AG09309 (cell line): ENCODE measurements around the gene MSI1.

Experiments used
- DNase-seq: peaks from one replicate; pipeline ENCODE4 v3.0.0-alpha.2; 2010; ENCODE audit warnings: low read depth
- H3K4me3 ChIP-seq: 2 replicates; pipeline ENCODE4 v1.5.1; 2011; ENCODE audit warnings: mild to moderate bottlenecking, low read depth, low read length, moderate library complexity; ENCODE audit not compliant: control insufficient read depth
- TF ChIP-seq, protein P1 (sequence below): IDR thresholded peaks from 2 replicates; pipeline ENCODE4 v1.5.1; 2011; ENCODE audit warnings: mild to moderate bottlenecking, low read depth, low read length, inconsistent platforms; ENCODE audit not compliant: insufficient read depth, control insufficient read depth; ENCODE audit errors: missing control alignments

MSI1 gene

DNA sequence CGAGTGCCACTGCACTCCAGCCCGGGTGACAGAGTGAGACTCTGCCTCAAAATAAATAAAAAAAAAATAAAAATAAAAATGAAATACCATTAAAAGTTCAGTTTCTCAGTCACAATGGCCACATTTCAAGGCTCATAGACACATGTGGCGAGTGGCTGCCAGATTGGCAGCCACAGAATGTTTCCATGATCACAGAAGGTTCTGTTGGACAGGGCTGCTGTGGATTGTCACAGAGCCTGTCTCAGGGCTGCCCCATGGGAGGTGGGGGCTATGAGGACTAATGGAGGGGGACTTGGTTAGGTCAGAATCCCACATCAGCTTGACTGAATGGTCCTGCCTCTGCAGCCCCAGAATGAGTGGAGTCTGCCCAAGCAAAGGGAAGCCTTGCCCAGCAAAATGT lies 37.6 kb downstream of the MSI1 start:
- no peak overlapping the region for H3K4me3 ChIP-seq
- DNase-seq, result no peak
- TF ChIP-seq, protein P1, sequence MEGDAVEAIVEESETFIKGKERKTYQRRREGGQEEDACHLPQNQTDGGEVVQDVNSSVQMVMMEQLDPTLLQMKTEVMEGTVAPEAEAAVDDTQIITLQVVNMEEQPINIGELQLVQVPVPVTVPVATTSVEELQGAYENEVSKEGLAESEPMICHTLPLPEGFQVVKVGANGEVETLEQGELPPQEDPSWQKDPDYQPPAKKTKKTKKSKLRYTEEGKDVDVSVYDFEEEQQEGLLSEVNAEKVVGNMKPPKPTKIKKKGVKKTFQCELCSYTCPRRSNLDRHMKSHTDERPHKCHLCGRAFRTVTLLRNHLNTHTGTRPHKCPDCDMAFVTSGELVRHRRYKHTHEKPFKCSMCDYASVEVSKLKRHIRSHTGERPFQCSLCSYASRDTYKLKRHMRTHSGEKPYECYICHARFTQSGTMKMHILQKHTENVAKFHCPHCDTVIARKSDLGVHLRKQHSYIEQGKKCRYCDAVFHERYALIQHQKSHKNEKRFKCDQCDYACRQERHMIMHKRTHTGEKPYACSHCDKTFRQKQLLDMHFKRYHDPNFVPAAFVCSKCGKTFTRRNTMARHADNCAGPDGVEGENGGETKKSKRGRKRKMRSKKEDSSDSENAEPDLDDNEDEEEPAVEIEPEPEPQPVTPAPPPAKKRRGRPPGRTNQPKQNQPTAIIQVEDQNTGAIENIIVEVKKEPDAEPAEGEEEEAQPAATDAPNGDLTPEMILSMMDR, result no peak

DNA sequence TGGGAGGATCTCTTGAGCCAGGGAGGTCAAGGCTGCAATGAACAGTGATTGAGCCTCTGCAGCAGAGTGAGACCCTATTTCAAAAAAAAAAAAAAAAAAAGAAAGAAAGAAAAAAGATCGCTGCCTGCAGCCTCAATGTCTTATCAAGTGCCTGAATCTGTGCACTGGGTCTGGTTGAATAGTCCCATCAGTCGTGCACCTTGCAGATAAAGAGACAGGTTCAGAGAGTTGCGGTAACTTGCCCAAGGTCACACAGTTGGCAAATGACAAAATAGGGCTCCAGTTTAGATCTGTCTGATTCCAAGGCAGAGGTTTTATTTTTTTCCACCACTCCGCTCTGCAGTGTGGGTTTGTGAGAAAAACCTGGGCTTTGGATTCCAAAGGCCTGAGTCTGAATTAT lies 40.7 kb downstream of the MSI1 start:
- no peak for DNase-seq
- TF ChIP-seq, protein P1, result no peak
- no peak overlapping the region for H3K4me3 ChIP-seq

DNA sequence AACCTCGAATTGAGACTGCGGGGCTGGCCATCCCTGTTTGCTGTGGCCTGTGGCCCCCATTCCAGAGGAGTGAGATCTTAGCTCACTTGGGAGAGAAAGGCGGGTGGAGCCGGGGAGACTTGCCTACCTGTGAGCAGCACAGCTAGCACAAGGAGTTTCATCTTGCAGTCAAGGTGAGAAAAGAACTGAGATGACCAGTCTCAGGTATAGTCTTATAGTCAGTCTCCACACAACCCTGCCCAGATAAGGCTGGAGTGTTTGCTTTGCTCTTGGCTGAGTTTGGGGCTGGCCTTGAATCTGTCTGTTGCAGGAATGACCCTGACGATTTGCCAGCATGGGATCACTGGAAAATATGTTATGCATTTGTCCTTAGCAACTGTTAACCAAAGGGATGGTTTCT lies 41.4 kb downstream of the MSI1 start, which contains the start of gene PLA2G1B:
Gene PLA2G1B (minus strand): TSS at position 187 of the 400 bp plus-strand sequence. CDS start 26 bp downstream, at position 161.
- TF ChIP-seq, protein P1, result no peak
- no peak within 1 kb of the TSS for H3K4me3 ChIP-seq
- no peak for DNase-seq

GRCh38 chr12:120324841-120325417 lies 44.0 kb downstream of the MSI1 start:
- DNase-seq, result no peak
- no peak overlapping the region for H3K4me3 ChIP-seq
- TF ChIP-seq, protein P1, result no peak

GRCh38 chr12:120323772-120324171 lies 45.2 kb downstream of the MSI1 start:
- no peak overlapping the region for H3K4me3 ChIP-seq
- no peak for DNase-seq
- TF ChIP-seq, protein P1, result no peak

DNA sequence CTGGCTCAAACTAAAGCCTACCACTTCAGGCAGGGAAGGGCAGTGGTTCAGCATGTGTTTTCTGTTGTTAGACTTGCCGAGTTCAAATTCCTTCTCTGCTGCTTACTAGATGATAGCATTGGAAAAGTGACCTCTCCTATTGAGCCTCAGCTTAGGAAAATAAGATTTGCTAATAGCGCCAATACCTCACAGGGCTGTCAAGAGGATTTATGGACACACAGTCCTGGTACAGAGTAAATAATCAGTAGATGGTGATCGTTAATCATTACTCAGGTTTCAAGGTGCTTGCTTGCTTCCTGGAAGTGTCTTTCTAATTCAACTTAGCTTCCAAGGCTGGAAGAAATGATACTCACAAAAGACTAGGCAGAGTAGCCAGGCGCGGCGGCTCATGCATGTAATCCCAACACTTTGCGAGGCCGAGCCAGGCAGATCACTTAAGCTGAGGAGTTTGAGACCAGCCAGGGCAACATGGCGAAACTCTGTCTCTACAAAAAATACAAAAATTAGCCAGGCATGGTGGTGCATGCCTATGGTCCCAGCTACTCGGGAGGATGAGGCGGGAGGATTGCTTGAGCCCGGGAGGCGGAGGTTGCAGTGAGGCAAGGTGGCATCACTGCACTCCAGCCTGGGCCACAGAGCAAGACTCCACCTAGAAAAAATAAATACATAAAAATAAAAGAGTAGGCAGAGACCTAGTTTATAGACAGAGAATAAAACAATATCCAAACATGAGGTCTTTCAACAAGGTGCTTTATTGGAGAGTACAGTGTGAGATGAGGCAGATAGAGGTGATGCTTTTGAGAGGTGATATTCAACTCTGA lies 47.4 kb downstream of the MSI1 start:
- H3K4me3 ChIP-seq, result no peak overlapping the region
- TF ChIP-seq, protein P1, result no peak
- DNase-seq, result no peak
